Lung (tissue), 12 donors: ENCODE data around the gene PTAFR. TPM values are rescaled to one million over a fixed set of nuclear protein-coding genes. Genes with fewer than 3 reads are reported as not detected.

ENCODE experiments used
- ATAC-seq: fragments of 200-7000 bp; cut with Tn5 transposase; one replicate; pipeline ENCODE4 v1.9.1; 2020; ENCODE audit warnings: moderate number of reproducible peaks; ENCODE audit not compliant: insufficient read depth, low FRiP score
- DNase-seq, 3 donors: peaks; one replicate each; pipeline ENCODE4 v3.0.0-alpha.2; 2013 to 2017
- H3K27ac ChIP-seq, 2 donors: one replicate each; pipeline ENCODE4 v1.5.1; 2013; ENCODE audit warnings: mild to moderate bottlenecking in 2 of 2, moderate library complexity in 2 of 2, control low read depth in 1 of 2, inconsistent platforms in 1 of 2, low read depth in 1 of 2, low read length in 1 of 2
- H3K27me3 ChIP-seq, 3 donors: one replicate each; pipeline ENCODE4 v1.5.1; 2013; ENCODE audit warnings: low read length in 2 of 3; ENCODE audit not compliant: control insufficient read depth in 3 of 3, insufficient read depth in 3 of 3
- H3K36me3 ChIP-seq, 4 donors: one replicate each; pipeline ENCODE4 v1.5.1; 2013; ENCODE audit warnings: low read length in 4 of 4, mild to moderate bottlenecking in 1 of 4, moderate library complexity in 1 of 4; ENCODE audit not compliant: control insufficient read depth in 4 of 4, insufficient read depth in 4 of 4
- H3K4me1 ChIP-seq, 5 donors: one replicate each; pipeline ENCODE4 v1.5.1; 2013; ENCODE audit warnings: low read length in 5 of 5, mild to moderate bottlenecking in 2 of 5, moderate library complexity in 1 of 5; ENCODE audit not compliant: control insufficient read depth in 5 of 5, insufficient read depth in 5 of 5
- H3K4me3 ChIP-seq: one replicate; pipeline ENCODE4 v1.5.1; 2013; ENCODE audit warnings: mild to moderate bottlenecking, control low read depth, moderate library complexity
- H3K9ac ChIP-seq, 2 donors: one replicate each; pipeline ENCODE4 v1.5.1; 2013; ENCODE audit warnings: low read length in 2 of 2, control low read depth in 1 of 2; ENCODE audit not compliant: insufficient read depth in 1 of 2
- H3K9me3 ChIP-seq, 4 donors: one replicate each; pipeline ENCODE4 v1.5.1; 2013; ENCODE audit warnings: low read length in 3 of 4, mild to moderate bottlenecking in 1 of 4, moderate library complexity in 1 of 4; ENCODE audit not compliant: control insufficient read depth in 4 of 4, insufficient read depth in 3 of 4
- CTCF ChIP-seq: IDR thresholded peaks from 2 replicates; pipeline ENCODE4 v1.5.1; 2012; ENCODE audit warnings: mild to moderate bottlenecking; ENCODE audit errors: control extremely low read depth, extremely low read depth
- WGBS, 2 donors: extraction: QIAGEN DNeasy Blood & Tissue Kit; methylation state at CpG; one replicate each; pipeline ENCODE4 v1.1.7; 2013; 5-methylcytosine and 5-hydroxymethylcytosine counted together
- polyA plus RNA-seq, 2 donors: library from polyadenylated mRNA; stranded (reverse); fragments of 200-250 nt; gene quantifications; one replicate each; pipeline ENCODE4 v1.2.1, GENCODE V29; 2013
- total RNA-seq, 2 donors: library from RNA; depleted of rRNA in 1 of 2; stranded (reverse); fragments of >200 nt in 1 of 2; gene quantifications; one replicate each; pipeline ENCODE4 v1.2.1, GENCODE V29; 2014 to 2021
- donor health status: control.
- donor health status: control.
- donor health status: Bipolar disorder and iron deficiency.
- donor health status: healthy.
- donor health status: DM: yes; HTN: yes; CAD: no.

The PTAFR gene
- total and polyA plus RNA-seq, 4 donors, result 7.7 to 93.6 (median 23.3) TPM

GRCh38 chr1:28154078-28154594 lies 22.4 kb downstream of the PTAFR start:
- Histone ChIP-seq H3K4me1 (peaks cover 0 to 14% (median 0%) of the 10 kb centered on the region in 5 donors), H3K27ac (no peak overlapping the region), H3K36me3 (peaks cover 0 to 3% (median 0%) of the 10 kb centered on the region in 4 donors), H3K27me3 (no peaks in the 10 kb centered on the region), H3K9me3 (no peaks in the 10 kb centered on the region), H3K9ac (no peak overlapping the region), H3K4me3 (no peak overlapping the region)
- 59 to 65% methylated on average over 9 of the region's 9 CpGs for WGBS, 2 donors
- ATAC-seq (no peak), DNase-seq (no peak)
- TF ChIP-seq CTCF, result no peak

- H3K27me3 ChIP-seq, result no peaks in the 10 kb centered on the region
- no peak overlapping the region for H3K4me3 ChIP-seq
- DNase-seq (no peak), ATAC-seq (no peak)
- H3K9ac ChIP-seq, result no peak overlapping the region
- H3K9me3 ChIP-seq, result no peaks in the 10 kb centered on the region
- no peak overlapping the region for H3K27ac ChIP-seq
- peaks cover 0 to 6% (median 0%) of the 10 kb centered on the region in 5 donors for H3K4me1 ChIP-seq
- H3K36me3 ChIP-seq, result peaks cover 0 to 3% (median 0%) of the 10 kb centered on the region in 4 donors
- TF ChIP-seq CTCF, result no peak
- WGBS, 2 donors, result 95 to 96% methylated on average over 23 of the region's 23 CpGs
These were observed 26.2 kb downstream of the PTAFR start for GRCh38 chr1:28150125-28150780.

GRCh38 chr1:28148880-28149195 lies 27.7 kb downstream of the PTAFR start:
- TF ChIP-seq CTCF, result no peak
- H3K36me3 ChIP-seq, result peaks cover 0 to 3% (median 0%) of the 10 kb centered on the region in 4 donors
- H3K9me3 ChIP-seq, result no peaks in the 10 kb centered on the region
- ATAC-seq, result no peak
- no peak overlapping the region for H3K27ac ChIP-seq
- H3K27me3 ChIP-seq, result no peaks in the 10 kb centered on the region
- WGBS, 2 donors, result 87 to 100% methylated on average over 1 of the region's 1 CpG
- no peak for DNase-seq
- H3K4me3 ChIP-seq, result no peak overlapping the region
- peaks cover 0 to 4% (median 0%) of the 10 kb centered on the region in 5 donors for H3K4me1 ChIP-seq
- H3K9ac ChIP-seq, result no peak overlapping the region
